ENCODE measurements around the gene MRPL2. TPM values are rescaled to one million over a fixed set of nuclear protein-coding genes. Genes with fewer than 3 reads are reported as not detected.

Gene MRPL2
- total and polyA plus RNA-seq, 2 of the 8 experiments (the other 6 are each of a cell fraction or from before 2014, with no cell fraction given): 58.7 to 99.9 TPM

- TF ChIP-seq GABPA (IDR thresholded peaks at IDR 0.05; ENCODE audit: borderline replicate concordance, insufficient read depth, low read length) (no peak), HDAC6 (IDR thresholded peaks at IDR 0.05; ENCODE audit: low read depth, low read length) (no peak)
Observed at GRCh38 chr6:43093436-43094289, 34.4 kb upstream of the MRPL2 start (continued).
